ENCODE results near the gene ACSS3.

- TF ChIP-seq SMC3 (IDR thresholded peaks at IDR 0.05; ENCODE audit: borderline replicate concordance, low read length) (no peak), YY1 (IDR thresholded peaks at IDR 0.05; ENCODE audit: low read depth, low read length) (no peak), E2F8 (IDR thresholded peaks at IDR 0.05; ENCODE audit: low read depth, partially characterized antibody) (no peak), POLR2AphosphoS5 (IDR thresholded peaks at IDR 0.05; ENCODE audit: low read length) (no peak), SUZ12 (IDR thresholded peaks at IDR 0.05; ENCODE audit: unreplicated experiment) (no peak), ZNF274 (IDR thresholded peaks at IDR 0.05; ENCODE audit: insufficient read depth, insufficient read length) (no peak), EZH2 (IDR thresholded peaks at IDR 0.05; ENCODE audit: borderline replicate concordance, control insufficient read depth, low read depth, low read length) (no peak), RELA (IDR thresholded peaks at IDR 0.05; ENCODE audit: borderline replicate concordance, partially characterized antibody) (no peak), ZBTB33 (IDR thresholded peaks at IDR 0.05) (no peak), POLR2A (IDR thresholded peaks at IDR 0.05; ENCODE audit: low read depth, low read length) (no peak), ZBTB4 (CRISPR knock-in tag; IDR thresholded peaks at IDR 0.05) (no peak), RAD21 (IDR thresholded peaks at IDR 0.05; ENCODE audit: insufficient read depth, low read depth, low read length) (no peak)
- TF ChIP-seq, protein P1, sequence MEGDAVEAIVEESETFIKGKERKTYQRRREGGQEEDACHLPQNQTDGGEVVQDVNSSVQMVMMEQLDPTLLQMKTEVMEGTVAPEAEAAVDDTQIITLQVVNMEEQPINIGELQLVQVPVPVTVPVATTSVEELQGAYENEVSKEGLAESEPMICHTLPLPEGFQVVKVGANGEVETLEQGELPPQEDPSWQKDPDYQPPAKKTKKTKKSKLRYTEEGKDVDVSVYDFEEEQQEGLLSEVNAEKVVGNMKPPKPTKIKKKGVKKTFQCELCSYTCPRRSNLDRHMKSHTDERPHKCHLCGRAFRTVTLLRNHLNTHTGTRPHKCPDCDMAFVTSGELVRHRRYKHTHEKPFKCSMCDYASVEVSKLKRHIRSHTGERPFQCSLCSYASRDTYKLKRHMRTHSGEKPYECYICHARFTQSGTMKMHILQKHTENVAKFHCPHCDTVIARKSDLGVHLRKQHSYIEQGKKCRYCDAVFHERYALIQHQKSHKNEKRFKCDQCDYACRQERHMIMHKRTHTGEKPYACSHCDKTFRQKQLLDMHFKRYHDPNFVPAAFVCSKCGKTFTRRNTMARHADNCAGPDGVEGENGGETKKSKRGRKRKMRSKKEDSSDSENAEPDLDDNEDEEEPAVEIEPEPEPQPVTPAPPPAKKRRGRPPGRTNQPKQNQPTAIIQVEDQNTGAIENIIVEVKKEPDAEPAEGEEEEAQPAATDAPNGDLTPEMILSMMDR (IDR thresholded peaks at IDR 0.05 in 2 of 3, conservative IDR thresholded peaks at IDR 0.05 in 1 of 3; ENCODE audit: control insufficient read depth in 2 of 3, extremely low read depth in 1 of 3, insufficient read depth in 1 of 3, low read depth in 3 of 3, low read length in 3 of 3) = no peak
These were observed 129.8 kb downstream of the ACSS3 start for GRCh38 chr12:81207664-81208063.
